HepG2 (cell line): ENCODE data around the gene FAM193A. TPM values are rescaled to one million over a fixed set of nuclear protein-coding genes. Genes with fewer than 3 reads are reported as not detected.

Experiments used
- ATAC-seq: fragments of 200-7000 bp; cut with Tn5 transposase; 3 replicates; pipeline ENCODE4 v1.9.1; 2020; ENCODE audit warnings: mild to moderate bottlenecking, moderate library complexity
- BruUV-seq: library from RNA; stranded (reverse); fragments of 400-500 nt; replicated peaks from 2 replicates; lab custom pipeline; 2021; lab: Mats Ljungman, UMichigan
- CTCF ChIA-PET: fragments of 300-600 bp; formaldehyde crosslinking; extraction: SDS; loops from one replicate; lab custom pipeline; 2021; ENCODE audit warnings: low total read pairs, inconsistent platforms, low intra/inter-chr PET ratio; lab: Yijun Ruan, JAX
- POLR2A ChIA-PET: fragments of 350-600 bp; sonication (Branson Sonifier 250); formaldehyde crosslinking; loops from one replicate; lab custom pipeline; 2020; ENCODE audit warnings: antibody characterized with exemption, inconsistent platforms; lab: Yijun Ruan, JAX
- DNase-seq: peaks from one replicate; pipeline ENCODE4 v3.0.0-alpha.2; 2015; ENCODE audit warnings: low spot score
- FAIRE-seq: peaks from 3 replicates; lab custom pipeline; 2011; peaks lifted over from hg19 to GRCh38; lab: Jason Lieb, UNC
- H2AFZ ChIP-seq: one replicate; pipeline ENCODE4 v1.6.1; 2011; ENCODE audit warnings: low read length, inconsistent platforms
- H3K27ac ChIP-seq: fragments of 300-600 bp; 3 replicates; pipeline ENCODE4 v1.8.0; 2011; ENCODE audit warnings: mixed run types, mild to moderate bottlenecking, mixed read lengths, low read length, inconsistent platforms; ENCODE audit not compliant: insufficient read depth; ENCODE audit errors: extremely low read length
- H3K27me3 ChIP-seq, 2 experiments: fragments of 200-600 bp in 1 of 2; 2 replicates in 1 of 2; 3 replicates in 1 of 2; pipeline versions ENCODE4 v1.6.0 to v1.8.0; 2011; ENCODE audit warnings: low read length in 2 of 2, mild to moderate bottlenecking in 2 of 2, moderate library complexity in 2 of 2, inconsistent platforms in 1 of 2; ENCODE audit not compliant: insufficient read depth in 2 of 2, control insufficient read depth in 1 of 2
- H3K36me3 ChIP-seq, 2 experiments: fragments of 200-600 bp in 1 of 2; replicated peaks in 1 of 2; 2 replicates in 1 of 2; 3 replicates in 1 of 2; pipeline versions ENCODE4 v1.5.1 to v1.8.0; 2011; ENCODE audit warnings: low read length in 2 of 2, inconsistent platforms in 1 of 2; ENCODE audit not compliant: insufficient read depth in 2 of 2, control insufficient read depth in 1 of 2
- H3K4me1 ChIP-seq: 2 replicates; pipeline ENCODE4 v1.5.1; 2012; ENCODE audit warnings: low read length, inconsistent platforms; ENCODE audit not compliant: insufficient read depth
- H3K4me2 ChIP-seq: 2 replicates; pipeline ENCODE4 v1.6.0; 2011; ENCODE audit warnings: low read depth, low read length, inconsistent platforms
- H3K4me3 ChIP-seq, 3 experiments: fragments of 200-600 bp in 1 of 3; sonication (generic), shearing (Covaris generic) in 1 of 3; replicated peaks in 1 of 3; 2 replicates each; pipeline ENCODE4 v1.5.1; 2011 to 2016; ENCODE audit warnings: low read length in 3 of 3, inconsistent platforms in 2 of 3, low read depth in 2 of 3, mild to moderate bottlenecking in 2 of 3, control low read depth in 1 of 3, mixed read lengths in 1 of 3; ENCODE audit not compliant: insufficient read depth in 1 of 3
- H3K79me2 ChIP-seq: one replicate; pipeline ENCODE4 v1.6.1; 2011; ENCODE audit warnings: low read length, inconsistent platforms; ENCODE audit not compliant: insufficient read depth
- H3K9ac ChIP-seq: 2 replicates; pipeline ENCODE4 v1.6.0; 2011; ENCODE audit warnings: mild to moderate bottlenecking, low read depth, low read length, inconsistent platforms; ENCODE audit not compliant: insufficient read depth
- H3K9me3 ChIP-seq: 2 replicates; pipeline ENCODE4 v1.5.1; 2012; ENCODE audit warnings: mild to moderate bottlenecking, low read length
- H4K20me1 ChIP-seq: 2 replicates; pipeline ENCODE4 v1.6.0; 2011; ENCODE audit warnings: inconsistent platforms, mild to moderate bottlenecking, low read length, moderate library complexity; ENCODE audit not compliant: insufficient read depth
- AHR ChIP-seq: IDR thresholded peaks from 2 replicates; pipeline ENCODE4 v1.6.1; 2018; ENCODE audit warnings: missing genetic modification reagents, missing compliant biosample characterization
- AKAP8 ChIP-seq: sonication (generic); formaldehyde crosslinking; IDR thresholded peaks from 2 replicates; pipeline ENCODE4 v1.5.1; 2020; ENCODE audit warnings: mild to moderate bottlenecking, missing genetic modification reagents
- BRD4 ChIP-seq: sonication (generic); formaldehyde crosslinking; IDR thresholded peaks from 2 replicates; pipeline ENCODE4 v1.4.0; 2020; ENCODE audit warnings: missing genetic modification reagents
- KDM4B ChIP-seq: sonication (generic); formaldehyde crosslinking; IDR thresholded peaks from 2 replicates; pipeline ENCODE4 v1.4.0; 2020; ENCODE audit warnings: missing genetic modification reagents
- MTF1 ChIP-seq: sonication (generic); formaldehyde crosslinking; IDR thresholded peaks from 2 replicates; pipeline ENCODE4 v1.5.0; 2020; ENCODE audit warnings: missing genetic modification reagents
- RXRA ChIP-seq: sonication (generic); formaldehyde crosslinking; IDR thresholded peaks from 2 replicates; pipeline ENCODE4 v1.5.1; 2020; ENCODE audit warnings: missing genetic modification reagents
- SIN3A ChIP-seq: IDR thresholded peaks from 2 replicates; pipeline ENCODE4 v1.6.1; 2011; ENCODE audit warnings: low read depth, mild to moderate bottlenecking, control low read depth, low read length, borderline replicate concordance
- ZFP82 ChIP-seq: sonication (generic); formaldehyde crosslinking; IDR thresholded peaks from 2 replicates; pipeline ENCODE4 v1.5.1; 2020; ENCODE audit warnings: mild to moderate bottlenecking, missing genetic modification reagents, borderline replicate concordance
- ZNF136 ChIP-seq: sonication (generic); formaldehyde crosslinking; IDR thresholded peaks from 2 replicates; pipeline ENCODE4 v1.8.1; 2022; ENCODE audit warnings: low read depth, mild to moderate bottlenecking, moderate library complexity, missing genetic modification reagents
- ZNF326 ChIP-seq: sonication (generic); formaldehyde crosslinking; IDR thresholded peaks from 2 replicates; pipeline ENCODE4 v1.4.0; 2020; ENCODE audit warnings: missing genetic modification reagents, borderline replicate concordance
- ZNF775 ChIP-seq: sonication (generic); formaldehyde crosslinking; IDR thresholded peaks from 2 replicates; pipeline ENCODE4 v1.4.0; 2020; ENCODE audit warnings: missing genetic modification reagents, mild to moderate bottlenecking, moderate library complexity, borderline replicate concordance
- WGBS: methylation state at CpG from one replicate; pipeline ENCODE4 v1.1.6; 2017; ENCODE audit warnings: low lambda C conversion rate; 5-methylcytosine and 5-hydroxymethylcytosine counted together
- in situ Hi-C: cut with HindIII; loops from 2 replicates; pipeline ENCODE4 v1.10.0; 2017; ENCODE audit warnings: low pct_unique_long_range_greater_than_20kb; ENCODE audit not compliant: extremely low pct_ligation_motif_present
- intact Hi-C: fragments of 100-400 bp; cut with micrococcal nuclease; formaldehyde crosslinking; loops from one replicate; pipeline ENCODE4 v1.10.0; 2022; ENCODE audit not compliant: unreplicated experiment
- polyA plus RNA-seq, 8 experiments: library from polyadenylated mRNA; depleted of rRNA in 3 of 8; stranded (reverse) in 7 of 8; unstranded in 1 of 8; fragments of >200 nt; fragmentation: Illumina TruSeq in 4 of 8; extraction: Trizol in 4 of 8; gene quantifications; 2 replicates each; pipeline versions ENCODE4 v1.2.1 to v1.2.3, GENCODE V29; 2011 to 2016; ENCODE audit warnings: low read depth in 4 of 8, missing spikeins in 1 of 8, mixed read lengths in 1 of 8; ENCODE audit not compliant: insufficient read depth in 1 of 8
- total RNA-seq, 5 experiments: library from RNA; depleted of rRNA; stranded (reverse); fragments of >200 nt; fragmentation: Illumina TruSeq; extraction: Trizol; gene quantifications; 2 replicates each; pipeline ENCODE4 v1.2.3, GENCODE V29; 2016; ENCODE audit warnings: low read depth in 1 of 5

The FAM193A gene
- total and polyA plus RNA-seq, 2 of the 13 experiments (the other 11 are each of a cell fraction or from before 2014, with no cell fraction given): 5.7 to 8.7 TPM

DNA sequence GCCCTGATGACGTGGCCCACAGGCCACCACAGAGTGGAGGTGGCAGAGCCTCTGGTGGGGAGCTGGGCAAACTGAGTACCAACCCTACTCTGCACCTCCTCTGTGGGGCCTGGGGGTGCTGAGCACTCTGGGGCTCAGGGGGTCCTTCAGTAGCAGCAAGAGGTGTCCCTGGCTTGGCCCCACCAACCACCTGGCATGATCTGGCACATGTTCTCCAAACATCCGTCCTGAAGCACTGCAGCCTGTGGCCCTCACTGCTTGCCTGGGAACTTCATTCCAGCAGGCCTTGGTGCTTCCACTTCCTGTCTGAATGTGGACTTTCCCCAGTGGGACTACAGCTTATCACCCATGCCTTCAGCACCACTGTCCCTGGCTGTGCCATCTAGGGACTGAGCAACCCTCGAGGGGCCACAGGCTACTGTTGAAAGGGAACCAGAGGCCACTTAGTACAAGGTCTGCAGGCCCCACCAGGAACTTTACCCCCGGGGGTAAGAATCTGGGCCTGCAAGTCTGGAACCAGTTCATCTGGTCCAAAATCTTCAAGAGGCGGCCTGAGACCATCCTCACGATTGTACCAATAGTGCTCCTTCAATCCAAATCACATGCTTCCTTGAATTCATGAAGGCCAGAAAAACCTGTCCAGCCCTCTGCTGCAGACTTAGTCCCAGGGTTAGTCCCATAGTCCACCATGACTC lies 206.5 kb downstream of the FAM193A start:
- no peak overlapping the region for H2AFZ ChIP-seq
- intact Hi-C loops: no loop called here
- POLR2A ChIA-PET: no interaction called here
- ATAC-seq: peak; percentile 8; the same call in 2 of the 3 replicates
- 87% methylated on average over 3 of the region's 6 CpGs for WGBS
- DNase-seq: no peak
- TF ChIP-seq BRD4 (CRISPR knock-in tag) (no peak), ZNF775 (CRISPR knock-in tag) (no peak), ZFP82 (CRISPR knock-in tag) (no peak), ZNF326 (CRISPR knock-in tag) (no peak), ZNF136 (no peak), MTF1 (CRISPR knock-in tag) (no peak), RXRA (no peak), KDM4B (CRISPR knock-in tag) (no peak), SIN3A (no peak), AKAP8 (CRISPR knock-in tag) (no peak), AHR (CRISPR knock-in tag) (no peak)
- TF ChIP-seq, all 625 proteins: peak for 0
- Histone ChIP-seq H3K9ac (no peak overlapping the region), H3K4me1 (no peaks in the 10 kb centered on the region), H3K4me3 (no peak overlapping the region), H3K4me2 (no peak overlapping the region), H3K27ac (no peak overlapping the region), H3K27me3 (no peaks in the 10 kb centered on the region), H3K9me3 (no peaks in the 10 kb centered on the region), H3K36me3 (peaks cover 21 to 53% of the 10 kb centered on the region in 2 experiments), H4K20me1 (no peaks in the 10 kb centered on the region), H3K79me2 (no peaks in the 10 kb centered on the region)
- in situ Hi-C loops: no loop called here
- FAIRE-seq: no peak
- no TSS peak for BruUV-seq
- CTCF ChIA-PET: no interaction called here
